GM18873 (cell line): ENCODE data around the gene TMC6.
"Not testable (repeated sequence)": the region's sequence is repeated elsewhere in the genome, so short reads cannot be mapped to it uniquely, and the experiment has no call there.

ENCODE experiments used
- ATAC-seq: cut with Tn5 transposase; IDR thresholded peaks from one replicate; pipeline ENCODE4 v1.9.1; 2021; ENCODE audit warnings: mild to moderate bottlenecking, moderate library complexity, moderate number of reproducible peaks; ENCODE audit not compliant: unreplicated experiment, low FRiP score

The TMC6 gene

DNA sequence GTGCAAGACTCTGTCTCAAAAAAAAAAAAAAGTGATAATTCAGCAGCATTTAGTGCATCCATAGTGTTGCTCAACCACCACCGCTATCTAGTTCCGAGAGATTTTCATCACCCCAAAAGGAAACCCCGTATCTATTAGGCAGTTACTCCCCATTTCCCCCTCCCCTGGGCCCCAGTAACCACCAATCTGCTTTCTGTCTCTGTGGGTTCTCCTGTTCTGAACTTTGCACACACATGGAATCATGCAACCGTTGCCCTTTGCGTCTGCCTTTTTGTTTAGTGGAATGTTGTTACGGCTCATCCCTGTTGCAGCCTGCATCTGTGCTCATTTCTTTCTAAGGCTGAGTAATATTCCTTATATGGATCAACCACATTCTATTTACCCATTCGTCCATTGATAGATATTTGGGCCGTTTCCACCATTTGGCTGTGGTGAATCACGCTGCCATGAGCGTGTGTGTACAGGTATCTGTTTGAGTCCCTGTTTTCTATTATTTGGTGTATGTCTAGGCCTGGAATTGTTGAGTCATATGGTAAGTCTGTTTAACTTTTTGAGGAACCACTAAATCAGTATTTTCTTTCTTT lies 31.1 kb upstream of the TMC6 start:
- ATAC-seq, result no peak

DNA sequence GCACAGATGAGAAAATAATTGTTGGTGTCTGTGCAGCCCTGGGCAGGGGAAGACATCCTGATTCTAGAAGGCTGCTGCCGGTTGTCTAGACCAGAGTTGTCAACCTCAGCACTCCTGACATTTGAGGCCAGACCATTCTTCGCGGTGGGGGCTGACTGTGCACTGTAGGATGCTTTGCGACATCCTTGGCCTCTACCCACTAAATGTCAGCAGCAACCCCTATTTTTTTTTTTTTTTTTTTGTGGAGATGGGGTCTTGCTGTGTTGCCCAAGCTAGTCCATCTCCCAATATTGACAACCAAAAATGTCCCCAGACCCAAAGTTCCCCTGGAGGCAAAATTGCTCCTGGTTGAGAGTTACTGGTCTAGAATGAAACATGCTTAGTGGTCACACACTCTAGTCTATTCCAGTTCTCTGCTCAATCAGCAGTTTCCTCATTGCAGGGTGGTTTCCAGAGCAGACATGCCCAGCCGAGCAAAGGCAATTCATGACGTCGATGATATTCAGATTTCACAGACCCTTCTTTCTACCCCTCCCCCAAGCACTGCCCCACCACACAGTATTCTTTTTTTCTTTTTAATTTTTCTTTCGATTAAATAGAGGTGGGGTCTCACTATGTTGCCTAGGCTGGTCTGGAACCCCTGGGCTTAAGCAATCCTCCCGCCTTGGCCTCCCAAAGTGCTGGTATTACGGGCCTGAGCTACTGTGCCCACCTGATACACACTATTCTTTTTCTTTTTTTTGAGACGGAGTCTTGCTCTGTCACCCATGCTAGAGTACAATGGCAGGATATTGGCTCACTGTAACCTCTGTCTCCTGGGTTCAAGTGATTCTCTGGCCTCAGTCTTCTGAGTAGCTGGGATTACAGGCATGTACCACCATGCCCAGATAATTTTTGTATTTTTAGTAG lies 26.6 kb upstream of the TMC6 start:
- ATAC-seq, result no peak

DNA sequence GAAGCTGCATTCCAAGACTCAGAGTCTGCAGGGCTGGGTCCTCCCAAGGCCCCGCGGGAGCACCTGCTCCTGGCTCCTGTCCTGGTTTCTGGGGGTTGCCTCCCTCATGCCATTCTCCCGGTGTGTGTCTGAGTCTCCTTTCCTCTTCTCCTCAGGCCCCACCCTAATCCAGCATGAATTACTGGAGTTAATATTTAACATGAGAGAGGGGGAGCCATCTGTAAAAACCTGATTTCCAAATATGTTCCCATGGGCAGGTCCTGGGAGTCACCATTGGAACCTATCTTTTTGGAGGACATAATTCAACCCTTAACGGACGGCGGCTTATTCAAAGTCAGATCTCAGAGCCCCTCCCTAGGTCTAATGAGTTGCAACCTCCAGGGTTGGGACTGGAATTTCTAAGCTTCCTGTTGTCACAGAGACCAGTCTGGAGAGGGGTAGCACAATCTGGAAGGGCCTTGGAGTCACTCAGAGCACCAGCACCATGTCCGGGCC lies 23.0 kb upstream of the TMC6 start:
- no peak for ATAC-seq

DNA sequence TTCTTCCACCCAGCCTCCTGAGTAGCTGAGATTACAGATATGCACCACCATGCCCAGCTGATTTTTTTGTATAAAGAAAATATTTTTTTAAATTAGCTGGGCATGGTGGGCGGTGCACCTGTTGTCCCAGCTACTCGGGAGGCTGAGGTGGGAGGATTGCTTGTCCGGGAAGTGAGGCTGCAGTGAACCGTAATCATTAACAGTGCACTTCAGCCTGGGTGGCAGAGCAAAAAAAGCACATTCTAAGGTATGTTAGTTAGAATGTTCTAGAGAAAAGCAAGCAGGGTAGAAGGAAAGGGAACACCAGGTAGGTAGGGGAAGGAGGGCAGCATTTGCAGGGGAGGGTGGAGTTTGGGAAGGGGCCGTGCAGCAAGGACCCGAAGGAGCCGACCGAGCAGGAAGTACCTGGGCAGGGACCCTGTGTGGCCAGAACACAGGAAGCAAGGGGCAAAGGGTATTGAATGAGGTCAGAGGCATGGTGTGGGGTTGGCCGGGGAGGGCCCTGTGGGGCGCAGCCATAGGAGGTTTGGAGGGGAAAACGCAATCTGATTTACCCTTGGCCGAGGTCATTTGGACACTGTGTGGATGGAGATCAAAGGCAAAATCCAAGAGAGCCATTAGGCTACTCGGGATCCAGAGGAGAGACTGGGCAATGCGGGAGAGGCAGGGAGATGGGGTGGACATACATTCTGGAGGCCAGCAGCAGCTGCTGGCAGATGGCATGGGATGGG lies 19.9 kb upstream of the TMC6 start:
- ATAC-seq, result no peak

DNA sequence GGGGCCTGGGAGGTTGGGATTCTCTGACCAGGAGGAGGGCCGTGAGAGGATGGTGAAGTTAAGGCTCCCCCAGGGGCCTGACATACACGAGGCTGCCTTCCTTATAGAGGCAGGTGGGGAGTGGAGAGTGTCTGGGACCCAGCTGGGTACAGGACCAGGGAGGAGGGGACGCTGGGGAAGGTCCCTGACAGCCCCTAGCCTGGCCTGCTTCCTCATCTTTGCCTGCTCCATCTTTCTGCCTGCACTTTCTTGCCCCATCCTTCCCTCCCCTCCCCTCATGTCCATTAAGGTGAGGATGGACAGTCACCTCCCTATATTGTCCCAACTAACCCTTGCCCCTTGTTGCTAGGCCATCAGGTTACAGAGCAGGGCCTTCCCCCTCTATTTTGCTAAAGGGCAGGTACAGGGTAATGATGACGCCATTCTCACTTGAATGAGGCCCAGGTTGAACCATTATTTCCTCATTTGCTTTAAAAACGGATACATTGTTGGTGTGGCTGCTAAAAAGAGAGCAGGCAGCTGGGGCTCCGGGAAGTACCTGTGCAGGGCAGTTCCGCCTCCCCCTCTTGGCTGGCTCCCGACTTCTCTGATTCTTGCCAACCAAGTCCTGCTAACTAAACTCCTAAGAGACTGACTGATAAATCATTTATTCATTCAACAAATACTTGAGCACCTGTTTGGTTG lies 18.9 kb upstream of the TMC6 start:
- peak; percentile 39 for ATAC-seq

DNA sequence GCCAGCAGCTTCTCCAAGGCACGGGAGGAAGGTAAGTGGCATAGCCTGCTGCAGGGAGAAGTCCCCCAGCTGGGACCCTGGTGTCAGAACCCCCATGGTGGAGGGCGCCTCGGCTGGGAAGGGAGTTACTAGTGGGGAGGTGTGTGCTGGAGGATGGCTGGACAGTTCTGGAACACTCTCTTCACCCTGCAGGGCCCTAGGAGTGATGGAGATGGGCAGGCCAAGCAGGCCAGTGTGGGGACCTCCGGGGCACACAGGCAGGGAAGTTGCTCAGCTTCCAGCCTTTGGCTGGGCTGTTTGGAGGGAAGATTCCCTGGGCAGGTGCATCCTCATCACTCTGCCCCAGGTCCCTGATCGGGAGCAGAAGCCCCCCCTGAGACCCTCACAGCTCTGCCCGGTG lies 18.3 kb upstream of the TMC6 start:
- no peak for ATAC-seq

DNA sequence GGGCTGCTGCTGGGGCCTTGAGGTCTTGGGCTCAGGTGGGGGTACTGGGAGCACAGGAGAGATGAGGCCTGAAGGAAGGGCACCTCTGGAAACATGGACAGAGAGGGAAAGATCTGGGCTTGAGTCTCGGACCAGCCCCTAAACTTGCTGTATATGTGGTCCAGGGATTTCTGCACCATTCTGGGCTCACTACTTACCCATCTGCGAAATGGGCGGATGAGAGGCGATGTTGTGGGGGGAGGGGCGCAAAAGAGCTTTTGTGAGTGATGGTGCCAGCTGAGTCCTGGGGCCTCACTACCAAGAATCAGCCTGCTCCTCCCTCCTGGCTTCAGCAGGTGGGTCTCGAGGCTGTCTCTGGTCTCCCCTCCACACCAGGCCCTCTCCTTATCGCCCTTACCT lies 17.9 kb upstream of the TMC6 start:
- no peak for ATAC-seq

DNA sequence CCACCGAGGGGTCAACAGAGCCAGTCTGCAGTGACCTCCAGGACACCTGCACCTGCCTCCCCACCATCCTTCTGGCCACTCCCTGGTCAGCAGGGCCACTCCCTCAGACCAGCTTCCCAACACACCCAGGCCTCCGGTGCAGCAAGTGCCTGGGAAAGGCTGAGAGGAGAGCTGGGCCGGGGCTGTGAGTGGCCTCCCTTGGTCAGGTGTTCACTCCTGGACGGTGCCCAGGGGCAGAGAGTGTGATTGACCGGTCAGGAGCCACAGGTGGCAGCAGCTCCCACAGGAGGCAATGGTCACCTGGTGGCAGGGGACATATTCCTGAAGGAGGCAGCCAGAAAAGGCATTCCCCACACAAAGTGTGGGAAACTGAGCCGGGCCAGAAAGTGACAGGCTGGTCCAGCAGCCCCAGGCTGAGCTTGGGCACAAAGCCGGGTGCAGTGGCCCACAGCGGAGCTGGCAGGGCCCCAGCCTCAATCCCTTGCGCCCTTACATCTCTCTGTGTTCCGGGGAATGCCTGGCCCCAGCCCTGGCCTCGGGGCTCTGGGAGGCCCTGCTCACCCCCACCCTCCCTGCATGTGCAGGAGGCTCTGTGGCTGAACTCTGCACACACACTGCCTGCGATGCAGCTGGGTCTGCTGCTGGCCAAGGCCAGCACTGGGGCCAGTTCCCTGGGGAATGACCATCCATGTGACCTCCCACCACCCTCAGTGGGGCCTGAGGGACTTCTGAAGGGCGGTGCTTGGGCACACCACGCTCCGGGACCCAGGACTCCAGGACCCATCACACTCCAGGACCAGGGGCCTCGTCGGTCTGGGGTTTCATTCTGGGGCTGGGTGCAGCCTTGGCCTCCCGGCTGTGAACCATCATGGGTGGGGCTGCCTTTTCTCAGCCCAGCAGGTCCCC lies 16.4 kb upstream of the TMC6 start:
- no peak for ATAC-seq

DNA sequence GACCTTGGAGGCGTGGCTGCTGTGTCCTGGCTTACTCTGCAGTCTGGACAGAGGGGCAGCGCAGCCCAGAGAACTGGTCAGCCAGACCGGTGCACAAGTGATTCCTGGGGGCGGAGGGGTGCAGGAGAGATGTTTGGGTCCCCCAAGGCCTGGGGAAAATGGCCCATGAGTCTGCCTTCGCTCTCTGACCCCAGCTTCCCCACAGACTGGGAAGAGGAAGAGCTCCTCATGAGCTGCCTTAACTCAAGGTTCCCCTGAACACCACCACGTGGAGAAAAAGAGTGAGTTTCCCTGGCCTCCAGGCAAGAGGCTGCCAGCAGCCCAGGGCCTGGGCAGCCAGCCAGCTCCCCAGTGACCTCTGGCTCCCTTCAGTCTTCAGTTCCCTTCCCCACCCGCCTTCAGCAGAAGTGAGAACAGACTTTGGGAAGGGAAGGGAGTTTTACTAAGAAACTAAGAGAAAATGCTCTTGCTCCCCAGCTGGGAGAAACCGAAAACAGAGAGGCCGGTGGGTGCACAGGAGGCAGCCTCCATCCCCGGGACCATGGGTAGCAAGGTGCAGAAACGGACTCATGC lies 15.7 kb upstream of the TMC6 start:
- ATAC-seq, result no peak

DNA sequence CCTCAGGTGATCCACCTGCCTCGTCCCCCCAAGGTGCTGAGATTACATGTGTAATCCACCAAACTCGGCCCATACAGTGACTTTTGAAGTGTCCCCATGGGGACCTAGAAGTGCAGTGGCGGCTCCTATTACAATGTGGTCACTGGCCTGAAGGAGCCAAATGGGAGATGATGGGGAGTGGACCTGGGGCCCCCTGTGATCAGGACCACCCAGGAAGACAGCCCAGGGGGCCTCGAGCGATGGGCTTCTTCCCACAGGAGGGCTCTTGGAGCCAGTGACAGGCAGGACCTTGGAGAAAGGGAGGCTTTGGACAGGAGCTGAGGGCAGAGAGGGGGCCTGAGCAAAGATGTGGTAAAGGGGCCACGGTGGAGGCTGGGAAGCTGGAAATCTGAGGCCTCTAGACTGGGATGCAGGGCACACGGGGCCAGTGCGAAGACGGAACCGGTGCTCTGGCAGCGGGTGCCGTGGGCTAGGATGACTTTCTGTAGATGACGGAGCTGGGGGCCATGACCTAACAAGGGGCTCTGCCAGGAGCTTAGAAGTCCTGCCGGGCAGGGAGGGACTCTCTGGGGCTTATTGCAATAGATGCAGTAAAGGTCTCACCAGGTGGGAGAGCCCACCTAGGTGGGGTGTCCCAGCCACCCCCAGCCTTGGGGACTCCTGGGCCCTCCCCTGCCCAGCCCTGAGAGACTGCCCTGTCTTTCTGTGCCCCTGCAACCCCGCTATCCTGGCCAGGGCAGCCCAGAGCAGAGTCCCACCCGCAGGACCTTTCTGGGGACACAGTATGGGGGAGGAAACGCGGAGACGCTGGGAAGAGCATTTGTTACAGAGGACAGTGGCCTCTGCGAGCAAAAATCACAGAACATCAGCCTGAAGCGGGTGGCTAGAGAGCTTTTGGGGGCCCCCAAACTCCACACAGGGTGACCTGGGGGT lies 14.9 kb upstream of the TMC6 start:
- ATAC-seq, result no peak

DNA sequence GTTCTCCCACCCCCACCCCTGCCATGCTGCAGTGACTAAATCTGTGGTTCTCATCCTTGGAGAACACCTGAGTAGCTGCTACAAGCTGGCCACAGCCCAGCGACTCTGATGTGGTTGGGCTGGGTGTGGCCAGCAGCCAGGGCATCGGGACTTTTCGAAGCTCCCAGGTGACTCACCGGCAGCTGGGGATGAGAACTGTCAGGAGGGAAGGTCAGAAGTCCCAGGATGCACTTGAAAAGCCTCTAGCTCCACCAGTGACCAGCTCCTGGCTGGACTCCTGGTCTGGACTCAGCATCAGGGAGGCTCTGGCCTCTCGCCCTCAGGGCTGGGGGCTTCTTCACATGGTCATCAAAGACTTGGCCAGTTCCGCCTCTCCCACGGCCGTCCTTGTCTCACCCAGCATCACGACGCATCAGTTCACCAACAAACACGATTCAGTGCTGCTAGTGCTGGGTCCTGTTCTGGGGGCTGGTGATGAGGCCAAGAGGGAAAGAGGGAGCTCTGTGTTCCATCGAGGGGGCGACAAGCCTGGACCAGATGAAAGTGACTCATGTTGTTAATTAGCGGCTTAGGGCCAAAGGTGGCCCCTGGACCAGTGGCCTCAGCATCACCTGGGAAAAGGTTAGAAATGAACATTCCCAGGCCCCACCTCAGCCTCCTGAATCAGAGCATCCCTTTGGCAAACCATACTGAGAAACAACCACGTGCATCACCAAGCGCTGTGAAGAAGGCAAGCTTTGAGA lies 13.7 kb upstream of the TMC6 start:
- ATAC-seq, result no peak

DNA sequence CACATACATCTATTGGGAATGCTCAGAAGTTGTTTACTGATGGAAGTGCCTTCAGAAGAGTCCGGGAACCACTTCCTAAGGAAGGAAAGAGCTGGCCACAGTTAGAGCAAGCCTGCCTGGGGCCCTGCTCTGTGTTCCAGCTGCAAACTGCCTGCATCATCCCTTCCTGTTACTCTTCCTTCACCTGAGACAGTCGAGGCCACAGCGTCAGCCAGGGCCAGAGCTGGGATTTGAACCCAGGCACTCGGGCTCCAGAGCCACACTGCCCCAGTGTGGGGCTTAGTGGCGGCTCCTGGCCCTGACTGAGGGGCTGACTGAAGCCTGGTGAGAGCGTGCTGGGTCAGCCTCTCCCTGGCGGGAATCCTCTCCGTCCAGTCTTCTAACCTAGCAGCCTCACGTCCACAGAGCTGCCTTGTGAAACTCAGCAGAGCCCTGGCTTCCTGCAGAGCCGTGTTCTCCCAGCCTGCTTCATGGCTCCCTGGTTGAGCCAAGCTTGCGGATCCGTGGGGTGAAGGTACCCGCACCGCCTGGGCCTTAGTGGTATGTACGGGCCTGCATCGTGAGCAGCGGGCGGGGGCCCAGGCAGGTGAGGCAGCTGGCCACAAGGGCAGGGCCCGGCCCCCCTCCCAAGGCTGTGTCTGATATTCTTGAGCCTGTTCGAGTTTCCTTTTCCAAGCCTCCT lies 13.0 kb upstream of the TMC6 start:
- ATAC-seq, result no peak

DNA sequence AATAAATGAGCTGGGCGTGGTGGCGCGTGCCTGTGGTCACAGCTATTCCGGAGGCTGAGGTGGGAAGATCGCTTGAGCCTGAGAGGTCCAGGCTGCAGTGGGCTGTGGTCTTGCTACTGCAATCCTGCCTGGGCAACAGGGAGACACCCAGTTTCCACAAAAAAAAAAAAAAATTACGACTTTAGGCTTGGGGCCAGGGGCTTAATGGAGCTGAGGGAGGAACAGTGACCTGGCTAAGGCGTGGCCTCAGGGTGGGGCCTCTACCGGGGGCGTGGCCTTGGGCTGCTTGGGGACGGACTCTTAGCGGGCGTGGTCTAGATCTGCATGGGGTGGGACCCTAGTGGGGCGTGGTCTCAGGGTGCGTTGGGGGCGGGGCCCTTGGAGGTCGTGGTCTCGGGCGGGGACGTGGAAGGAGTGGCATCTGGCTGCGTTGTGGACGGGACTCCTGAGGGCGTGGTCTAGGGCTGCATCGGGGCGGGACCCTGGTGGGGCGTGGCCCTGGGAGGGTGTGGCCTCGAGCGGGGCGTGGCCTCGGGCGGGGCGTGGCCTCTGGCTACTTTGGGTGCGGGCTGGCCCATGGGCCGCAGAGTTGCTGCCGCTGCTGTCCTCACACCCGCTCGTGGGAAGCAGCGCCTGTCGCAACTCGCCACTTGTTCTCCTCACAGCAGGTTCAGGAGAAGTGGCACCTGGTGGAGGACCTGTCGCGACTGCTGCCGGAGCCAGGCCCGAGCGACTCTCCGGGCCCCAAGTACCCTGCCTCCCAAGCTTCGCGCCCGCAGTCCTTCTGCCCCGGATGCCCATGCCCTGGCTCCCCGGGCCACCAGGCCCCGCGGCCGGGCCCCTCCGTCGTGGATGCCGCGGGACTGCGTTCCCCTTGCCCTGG lies 11.9 kb upstream of the TMC6 start:
- ATAC-seq, result peak; percentile 60

DNA sequence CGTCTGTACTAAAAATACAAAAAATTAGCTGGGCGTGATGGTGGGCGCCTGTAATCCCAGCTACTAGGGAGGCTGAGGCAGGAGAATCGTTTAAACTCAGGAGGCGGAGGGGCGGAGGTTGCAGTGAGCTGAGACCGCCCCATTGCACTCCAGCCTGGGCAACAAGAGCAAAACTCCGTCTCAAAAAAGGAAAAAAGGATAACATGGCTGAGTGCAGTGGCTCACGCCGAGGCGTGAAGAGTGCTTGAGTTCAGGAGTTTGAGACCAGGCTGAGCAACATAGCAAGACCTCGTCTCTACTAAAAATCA lies 11.3 kb upstream of the TMC6 start:
- not testable (repeated sequence) for ATAC-seq

DNA sequence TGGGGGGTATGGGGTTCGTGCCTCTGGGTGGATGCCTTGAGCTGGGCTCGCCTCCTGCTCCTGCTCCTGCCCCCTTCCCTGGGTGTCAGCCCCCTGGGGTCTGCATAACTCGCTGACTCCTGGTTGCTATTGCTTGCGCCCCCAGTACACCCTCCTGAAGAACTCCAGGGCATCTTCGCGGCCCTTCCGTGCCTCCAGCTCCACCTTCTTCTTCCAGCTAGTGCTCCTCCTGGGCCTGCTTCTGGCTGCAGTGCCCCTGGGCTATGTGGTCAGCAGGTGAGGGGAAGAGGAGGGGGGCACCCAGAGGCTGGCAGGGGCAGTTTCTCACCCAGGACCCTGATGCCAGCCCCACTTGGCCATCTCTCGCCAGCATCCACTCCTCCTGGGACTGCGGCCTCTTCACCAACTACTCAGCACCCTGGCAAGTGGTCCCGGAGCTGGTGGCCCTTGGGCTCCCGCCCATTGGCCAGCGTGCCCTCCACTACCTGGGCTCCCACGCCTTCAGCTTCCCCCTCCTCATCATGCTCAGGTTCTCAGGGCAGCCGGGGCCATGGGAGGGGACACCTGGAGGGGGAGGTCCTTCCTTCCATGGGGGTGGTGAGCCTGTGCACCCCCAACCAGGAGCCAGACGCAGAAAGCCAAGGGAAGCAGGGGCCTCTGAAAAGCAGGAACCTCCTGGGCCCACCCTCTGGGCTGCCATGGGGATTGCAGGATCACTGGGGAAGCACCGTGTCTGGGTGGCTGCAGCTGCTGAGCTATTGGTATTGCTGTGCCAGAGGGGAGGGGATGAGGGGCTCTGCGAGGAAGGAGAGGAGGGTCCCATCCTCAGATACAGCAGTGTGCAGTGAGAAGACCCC lies 9.9 kb upstream of the TMC6 start:
- no peak for ATAC-seq
